HEK293T (cell line): Measurements from ENCODE around the gene ADSL.

Experiments
- BHLHE40 ChIP-seq: fragments of 450-650 bp; IDR thresholded peaks from 2 replicates; pipeline ENCODE4 v1.6.1; 2016; ENCODE audit warnings: mild to moderate bottlenecking, moderate library complexity, borderline replicate concordance
- CTBP1 ChIP-seq: fragments of 450-650 bp; IDR thresholded peaks from 2 replicates; pipeline ENCODE4 v1.6.1; 2016; ENCODE audit warnings: borderline replicate concordance
- ELF4 ChIP-seq: fragments of 450-650 bp; IDR thresholded peaks from 2 replicates; pipeline ENCODE4 v1.6.1; 2017; ENCODE audit warnings: antibody characterized with exemption
- FOXK2 ChIP-seq: fragments of 450-650 bp; IDR thresholded peaks from 2 replicates; pipeline ENCODE4 v1.6.1; 2016; ENCODE audit warnings: mild to moderate bottlenecking
- FOXM1 ChIP-seq: fragments of 450-650 bp; IDR thresholded peaks from 2 replicates; pipeline ENCODE4 v1.6.1; 2017; ENCODE audit warnings: mild to moderate bottlenecking, borderline replicate concordance
- HDGF ChIP-seq: fragments of 450-650 bp; IDR thresholded peaks from 2 replicates; pipeline ENCODE4 v1.6.1; 2017; ENCODE audit warnings: antibody characterized with exemption, borderline replicate concordance
- LEF1 ChIP-seq: fragments of 450-650 bp; IDR thresholded peaks from 2 replicates; pipeline ENCODE4 v1.6.1; 2017; ENCODE audit warnings: mild to moderate bottlenecking, borderline replicate concordance
- NFRKB ChIP-seq: fragments of 450-650 bp; IDR thresholded peaks from 2 replicates; pipeline ENCODE4 v1.6.1; 2016; ENCODE audit warnings: mild to moderate bottlenecking, moderate library complexity
- PKNOX1 ChIP-seq: fragments of 450-650 bp; IDR thresholded peaks from 2 replicates; pipeline ENCODE4 v1.6.1; 2016
- SP1 ChIP-seq: fragments of 450-650 bp; IDR thresholded peaks from 2 replicates; pipeline ENCODE4 v1.6.1; 2017
- SUZ12 ChIP-seq: fragments of 450-650 bp; IDR thresholded peaks from 2 replicates; pipeline ENCODE4 v1.6.1; 2016; ENCODE audit warnings: mild to moderate bottlenecking
- TARDBP ChIP-seq: fragments of 450-650 bp; IDR thresholded peaks from 2 replicates; pipeline ENCODE4 v1.6.1; 2016
- ZNF384 ChIP-seq: fragments of 450-650 bp; IDR thresholded peaks from 2 replicates; pipeline ENCODE4 v1.6.1; 2016

- no peak for TF ChIP-seq BHLHE40
- no peak for TF ChIP-seq FOXK2
- no peak for TF ChIP-seq FOXM1
- TF ChIP-seq ZNF384 = no peak
- TF ChIP-seq NFRKB = no peak
- TF ChIP-seq CTBP1 = no peak
- no peak for TF ChIP-seq TARDBP
- TF ChIP-seq SP1 = no peak
- TF ChIP-seq HDGF = no peak
- no peak for TF ChIP-seq LEF1
- TF ChIP-seq PKNOX1 = no peak
- no peak for TF ChIP-seq ELF4
- no peak for TF ChIP-seq SUZ12
Measured at GRCh38 chr22:40388231-40388630, 41.9 kb downstream of the ADSL start.
